Panc1 (cell line): ENCODE data around the gene CHSY3. TPM values are rescaled to one million over a fixed set of nuclear protein-coding genes. Genes with fewer than 3 reads are reported as not detected.

Experiments used
- ATAC-seq: fragments of 200-7000 bp; cut with Tn5 transposase; 2 replicates; pipeline ENCODE4 v1.9.1; 2020; ENCODE audit warnings: mild to moderate bottlenecking, moderate library complexity
- BruUV-seq: library from RNA; stranded (reverse); fragments of 400-500 nt; replicated peaks from 2 replicates; lab custom pipeline; 2021; lab: Mats Ljungman, UMichigan
- CTCF ChIA-PET: fragments of 300-600 bp; sonication (Branson Sonifier 250); formaldehyde crosslinking; loops from one replicate; lab custom pipeline; 2022; ENCODE audit warnings: antibody characterized with exemption; lab: Charles Lee
- POLR2A ChIA-PET: fragments of 300-600 bp; sonication (Branson Sonifier 250); formaldehyde crosslinking; loops from one replicate; lab custom pipeline; 2022; ENCODE audit warnings: antibody characterized with exemption; lab: Charles Lee
- DNase-seq: peaks from one replicate; pipeline ENCODE4 v3.0.0-alpha.2; 2010; ENCODE audit warnings: low read depth, low spot score
- H3K27ac ChIP-seq: 2 replicates; pipeline ENCODE4 v1.5.1; 2011; ENCODE audit warnings: mild to moderate bottlenecking, low read length, inconsistent platforms
- H3K27me3 ChIP-seq: fragments of 200-500 bp; sonication (Bioruptor generic); 2 replicates; pipeline ENCODE4 v1.6.0; 2014; ENCODE audit warnings: low read length, inconsistent platforms; ENCODE audit not compliant: control insufficient read depth, insufficient read depth
- H3K36me3 ChIP-seq: fragments of 200-500 bp; sonication (Bioruptor generic); 2 replicates; pipeline ENCODE4 v1.5.1; 2014; ENCODE audit warnings: inconsistent platforms, mild to moderate bottlenecking, low read length, moderate library complexity; ENCODE audit not compliant: control insufficient read depth, insufficient read depth
- H3K4me1 ChIP-seq: 2 replicates; pipeline ENCODE4 v1.5.1; 2011; ENCODE audit warnings: inconsistent platforms, mild to moderate bottlenecking, low read length, moderate library complexity; ENCODE audit not compliant: control insufficient read depth, insufficient read depth
- H3K4me3 ChIP-seq, 2 experiments: 2 replicates each; pipeline ENCODE4 v1.5.1; 2011 to 2012; ENCODE audit warnings: low read depth in 2 of 2, low read length in 2 of 2, mild to moderate bottlenecking in 2 of 2, inconsistent platforms in 1 of 2, moderate library complexity in 1 of 2
- H3K9me3 ChIP-seq: fragments of 200-500 bp; sonication (Bioruptor generic); 2 replicates; pipeline ENCODE4 v1.5.1; 2014; ENCODE audit warnings: low read depth, mild to moderate bottlenecking, inconsistent platforms, low read length, moderate library complexity; ENCODE audit not compliant: control insufficient read depth, insufficient read depth
- CTCF ChIP-seq: fragments of 450-650 bp; IDR thresholded peaks from 2 replicates; pipeline ENCODE4 v1.5.1; 2017; ENCODE audit warnings: mild to moderate bottlenecking
- POLR2AphosphoS5 ChIP-seq: IDR thresholded peaks from 2 replicates; pipeline ENCODE4 v1.6.1; 2012; ENCODE audit warnings: mild to moderate bottlenecking, low read depth, low read length, moderate library complexity
- REST ChIP-seq, 2 experiments: IDR thresholded peaks; 2 replicates each; pipeline ENCODE4 v1.6.1; 2011 to 2012; ENCODE audit warnings: low read depth in 2 of 2, control low read depth in 1 of 2, low read length in 1 of 2, mild to moderate bottlenecking in 1 of 2, moderate library complexity in 1 of 2; ENCODE audit not compliant: insufficient read depth in 1 of 2
- SIN3A ChIP-seq: IDR thresholded peaks from 2 replicates; pipeline ENCODE4 v1.6.1; 2012; ENCODE audit warnings: low read depth, mild to moderate bottlenecking, low read length, moderate library complexity, borderline replicate concordance; ENCODE audit not compliant: insufficient read depth
- TCF7L2 ChIP-seq: IDR thresholded peaks from 2 replicates; pipeline ENCODE4 v1.6.1; 2011; ENCODE audit warnings: mild to moderate bottlenecking, low read depth, low read length, inconsistent platforms
- in situ Hi-C: cut with HindIII; loops from 2 replicates; pipeline ENCODE4 v1.10.0; 2016; ENCODE audit warnings: low sequenced_read_pairs, low pct_unique_long_range_greater_than_20kb
- intact Hi-C: fragments of 100-400 bp; cut with micrococcal nuclease; formaldehyde crosslinking; loops from one replicate; pipeline ENCODE4 v1.10.0; 2022; ENCODE audit not compliant: unreplicated experiment
- total RNA-seq: library from RNA; stranded (reverse); gene quantifications from one replicate; pipeline ENCODE4 v1.2.1, GENCODE V29; 2021; ENCODE audit not compliant: unreplicated experiment

CHSY3 gene
- total RNA-seq, 1 experiment from 2014 or later = not detected

GRCh38 chr5:130166839-130167490 is 262.7 kb downstream of the CHSY3 start:
- no peaks in the 10 kb centered on the region for H3K4me1 ChIP-seq
- H3K27ac ChIP-seq = no peak overlapping the region
- ChIA-PET CTCF (no interaction called here), POLR2A (no interaction called here)
- intact Hi-C loops (no loop called here), in situ Hi-C loops (no loop called here)
- no peak for TF ChIP-seq CTCF
- TF ChIP-seq POLR2AphosphoS5 = no peak
- TF ChIP-seq REST (IDR thresholded peaks at IDR 0.05; ENCODE audit: insufficient read depth in 1 of 2, low read depth in 2 of 2, low read length in 1 of 2) = no peak
- TF ChIP-seq SIN3A = no peak
- TF ChIP-seq TCF7L2 = no peak
- H3K27me3 ChIP-seq = no peaks in the 10 kb centered on the region
- H3K36me3 ChIP-seq = no peaks in the 10 kb centered on the region
- H3K4me3 ChIP-seq = no peak overlapping the region
- DNase-seq (no peak), ATAC-seq (no peak)
- no peaks in the 10 kb centered on the region for H3K9me3 ChIP-seq
- BruUV-seq = no TSS peak

GRCh38 chr5:130168211-130168610 is 263.9 kb downstream of the CHSY3 start:
- Histone ChIP-seq H3K36me3 (no peaks in the 10 kb centered on the region), H3K4me1 (no peaks in the 10 kb centered on the region), H3K27me3 (no peaks in the 10 kb centered on the region), H3K4me3 (no peak overlapping the region), H3K9me3 (no peaks in the 10 kb centered on the region), H3K27ac (no peak overlapping the region)
- intact Hi-C loops = no loop called here
- ATAC-seq (no peak), DNase-seq (no peak)
- in situ Hi-C loops = no loop called here
- TF ChIP-seq TCF7L2 (no peak), SIN3A (no peak), REST (IDR thresholded peaks at IDR 0.05; ENCODE audit: insufficient read depth in 1 of 2, low read depth in 2 of 2, low read length in 1 of 2) (no peak), CTCF (no peak), POLR2AphosphoS5 (no peak)
- BruUV-seq = no TSS peak
- POLR2A ChIA-PET = no interaction called here
- CTCF ChIA-PET = no interaction called here
